ENCODE data around the gene CAMTA1. TPM values are rescaled to one million over a fixed set of nuclear protein-coding genes. Genes with fewer than 3 reads are reported as not detected.

The CAMTA1 gene
- total RNA-seq, 2 donors from 2014 or later = 36.7 to 51.9 TPM

DNA sequence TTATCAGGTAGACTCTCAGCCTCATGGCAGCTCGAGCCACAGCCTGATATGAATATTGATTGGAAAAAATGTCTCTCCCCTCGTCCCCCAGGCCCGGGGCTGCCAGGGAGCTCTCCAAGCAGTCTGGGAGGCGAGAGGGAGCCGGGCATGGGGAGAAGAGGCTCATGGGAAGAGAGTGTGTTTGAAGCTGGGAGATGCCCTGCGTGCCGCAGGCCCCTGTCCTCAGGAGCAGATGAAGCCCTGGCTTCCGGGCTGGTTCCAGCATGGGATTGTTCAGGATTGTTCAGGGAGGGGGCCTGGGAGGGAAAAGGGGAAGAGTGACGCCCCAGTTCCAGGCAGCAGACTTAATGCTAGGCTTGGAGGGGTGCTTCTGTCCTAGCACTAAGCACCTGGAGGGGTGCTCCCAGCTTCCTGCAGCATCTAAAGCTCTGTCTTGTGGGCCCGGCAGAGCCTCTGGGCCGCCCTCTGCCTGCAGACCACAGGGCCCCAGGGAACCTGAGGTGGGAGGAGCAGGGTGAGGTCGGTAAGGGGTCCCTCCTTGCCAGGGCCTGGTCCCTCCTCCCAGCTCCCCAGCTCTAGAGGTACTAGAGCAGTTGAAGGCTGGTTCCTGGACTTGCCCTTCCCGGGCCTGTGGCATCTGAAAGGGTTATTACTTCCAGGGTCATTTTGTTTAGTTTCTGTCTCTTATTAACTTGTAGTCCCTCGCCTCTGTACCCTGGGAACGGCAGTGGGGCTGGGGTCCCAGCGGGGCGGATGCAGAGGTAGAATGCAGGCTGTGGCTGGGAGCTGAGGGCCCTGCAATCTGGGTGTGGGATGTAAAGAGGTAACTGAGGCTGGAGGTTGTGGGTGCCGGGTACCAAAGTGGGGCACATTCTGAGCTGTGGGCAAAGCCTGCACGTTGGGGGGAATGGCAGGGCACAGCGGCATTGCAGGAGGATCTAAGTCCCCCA, 651.1 kb downstream of the CAMTA1 start:
- Mint-ChIP-seq H3K36me3 (ENCODE audit: low read depth) (no peaks in the 10 kb centered on the region), H3K27me3 (peaks cover 4% of the 10 kb centered on the region), H3K4me1 (no peaks in the 10 kb centered on the region), H3K27ac (no peak overlapping the region), H3K4me3 (no peak overlapping the region), H3K9me3 (peaks cover 4% of the 10 kb centered on the region)
- no peak for ATAC-seq (replicated peaks)

DNA sequence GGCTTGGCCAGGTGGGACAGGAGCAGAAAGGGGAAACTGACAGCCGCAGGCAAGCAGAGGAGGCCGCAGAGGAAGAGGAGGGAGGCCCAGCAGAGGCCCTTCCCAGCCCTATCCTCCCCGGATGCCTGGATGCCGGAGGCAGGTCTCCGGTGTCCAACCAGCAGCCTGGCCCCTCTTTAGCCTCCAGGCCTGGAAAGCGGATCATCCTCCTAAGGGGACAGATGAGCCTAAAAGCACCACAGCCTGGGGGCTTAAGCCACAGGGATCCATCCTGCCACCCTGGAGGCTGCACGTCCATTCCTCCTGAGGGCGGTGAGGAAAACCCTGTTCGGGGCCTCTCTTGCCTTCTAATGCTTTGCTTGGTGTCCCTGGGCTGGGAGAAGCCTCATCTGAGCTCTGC, 651.8 kb downstream of the CAMTA1 start:
- peaks cover 4% of the 10 kb centered on the region for H3K9me3 Mint-ChIP-seq
- H3K36me3 Mint-ChIP-seq (ENCODE audit: low read depth) = no peaks in the 10 kb centered on the region
- no peak overlapping the region for H3K4me3 Mint-ChIP-seq
- no peak for ATAC-seq (replicated peaks)
- peaks cover 4% of the 10 kb centered on the region for H3K27me3 Mint-ChIP-seq
- H3K4me1 Mint-ChIP-seq = no peaks in the 10 kb centered on the region
- H3K27ac Mint-ChIP-seq = no peak overlapping the region

DNA sequence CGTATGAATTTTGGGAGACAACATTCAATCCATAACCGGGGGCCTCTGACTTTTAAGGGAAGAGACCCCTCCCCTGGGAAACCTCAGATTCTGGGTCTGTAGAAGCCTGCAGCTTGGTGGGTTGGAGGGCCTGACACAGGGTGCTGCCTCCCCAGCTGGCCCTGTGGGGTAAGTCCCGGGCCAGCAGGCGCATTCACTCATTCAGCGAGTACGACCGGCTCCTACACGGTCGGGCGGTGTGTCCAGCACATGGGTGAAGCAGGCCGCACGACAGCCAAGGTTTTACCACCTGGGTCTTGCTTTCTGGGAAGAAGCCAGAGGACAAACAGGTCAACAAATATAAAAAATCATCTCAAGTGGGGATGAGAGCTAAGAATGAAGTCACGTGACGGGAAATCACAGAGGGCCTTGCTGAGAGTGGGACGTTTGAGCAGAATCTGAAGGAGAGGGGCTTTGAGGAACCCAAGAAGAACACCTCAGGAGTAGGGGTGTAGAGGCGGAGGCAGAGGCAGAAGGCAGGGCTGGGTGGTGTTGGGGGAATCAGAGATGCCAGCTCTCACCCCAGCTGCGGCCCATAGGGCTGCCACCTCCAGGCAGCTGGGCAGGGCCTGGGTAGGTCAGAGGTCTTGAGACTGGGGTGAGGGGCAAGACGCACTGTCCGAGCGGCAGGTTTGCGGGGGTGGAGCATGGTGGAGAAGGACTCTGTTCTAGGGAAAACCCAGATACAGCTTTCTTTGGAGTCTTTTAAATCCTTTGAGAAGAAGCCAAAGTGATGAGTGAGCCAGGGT, 652.5 kb downstream of the CAMTA1 start:
- Mint-ChIP-seq H3K36me3 (ENCODE audit: low read depth) (no peaks in the 10 kb centered on the region), H3K4me1 (no peaks in the 10 kb centered on the region), H3K27ac (no peak overlapping the region), H3K27me3 (peaks cover 4% of the 10 kb centered on the region), H3K4me3 (no peak overlapping the region), H3K9me3 (peaks cover 4% of the 10 kb centered on the region)
- no peak for ATAC-seq (replicated peaks)

DNA sequence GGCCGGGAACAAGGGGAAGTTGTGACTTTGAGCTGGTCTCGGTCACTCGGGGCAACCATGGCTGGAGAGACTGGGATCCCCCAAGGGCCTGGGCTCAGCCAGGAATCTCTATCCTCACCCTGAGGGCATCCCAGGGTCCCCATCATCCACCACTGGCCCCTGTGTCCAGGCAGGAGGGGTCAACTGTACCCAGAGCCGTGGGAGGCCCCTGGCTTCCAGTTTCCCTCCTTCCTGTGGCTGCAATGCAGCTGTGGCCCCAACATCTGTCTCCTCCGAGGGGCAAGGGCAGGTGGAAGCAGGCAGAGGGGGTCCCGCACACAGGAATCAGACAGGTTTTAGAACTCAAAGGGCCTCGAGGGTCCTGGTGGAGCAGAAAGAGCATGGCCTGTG, 653.1 kb downstream of the CAMTA1 start:
- peaks cover 4% of the 10 kb centered on the region for H3K9me3 Mint-ChIP-seq
- ATAC-seq (replicated peaks) = no peak
- no peak overlapping the region for H3K27ac Mint-ChIP-seq

DNA sequence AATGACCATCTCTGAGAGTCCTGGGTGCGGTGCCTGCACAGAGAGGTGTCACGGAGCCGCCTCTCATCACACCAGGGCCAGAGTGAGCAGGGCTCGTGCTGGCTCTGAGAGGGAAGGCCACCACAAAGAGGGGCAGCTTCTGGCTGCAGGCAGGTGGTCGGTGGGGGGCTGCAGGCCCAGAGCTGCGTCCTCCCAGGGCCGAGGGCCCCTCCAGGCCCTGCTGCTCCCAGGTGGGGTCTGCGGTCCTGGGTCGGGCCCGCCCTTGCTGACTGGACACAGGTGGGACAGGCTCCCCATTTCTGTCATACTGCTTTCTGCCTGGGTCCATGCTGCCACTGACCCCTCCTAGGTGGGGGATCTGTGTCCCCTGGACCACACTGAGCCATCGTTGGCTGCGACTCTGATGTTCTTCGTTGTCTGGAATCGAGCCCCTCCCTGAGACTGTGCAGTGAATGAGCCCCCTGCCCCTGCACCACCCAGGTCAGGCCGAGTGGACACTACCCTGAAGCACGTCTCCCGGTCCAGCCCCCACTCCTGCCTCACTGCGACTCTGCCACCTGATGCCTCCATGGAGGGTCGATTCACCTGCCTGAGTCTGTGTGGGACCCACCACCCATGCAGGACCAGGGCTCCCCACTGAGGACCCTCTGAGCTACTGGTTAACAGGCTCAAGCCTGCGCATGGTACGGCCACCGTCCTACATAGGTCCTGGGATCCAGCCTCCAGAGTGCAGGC, 653.8 kb downstream of the CAMTA1 start:
- Mint-ChIP-seq H3K4me1 (no peaks in the 10 kb centered on the region), H3K27ac (no peak overlapping the region), H3K36me3 (ENCODE audit: low read depth) (no peaks in the 10 kb centered on the region), H3K4me3 (no peak overlapping the region), H3K27me3 (peaks cover 3% of the 10 kb centered on the region), H3K9me3 (peaks cover 3% of the 10 kb centered on the region)
- ATAC-seq (replicated peaks) = no peak

More for the DNA sequence above, 653.1 kb downstream of the CAMTA1 start:
- Mint-ChIP-seq H3K4me1 (no peaks in the 10 kb centered on the region), H3K36me3 (ENCODE audit: low read depth) (no peaks in the 10 kb centered on the region), H3K27me3 (peaks cover 4% of the 10 kb centered on the region), H3K4me3 (no peak overlapping the region)

DNA sequence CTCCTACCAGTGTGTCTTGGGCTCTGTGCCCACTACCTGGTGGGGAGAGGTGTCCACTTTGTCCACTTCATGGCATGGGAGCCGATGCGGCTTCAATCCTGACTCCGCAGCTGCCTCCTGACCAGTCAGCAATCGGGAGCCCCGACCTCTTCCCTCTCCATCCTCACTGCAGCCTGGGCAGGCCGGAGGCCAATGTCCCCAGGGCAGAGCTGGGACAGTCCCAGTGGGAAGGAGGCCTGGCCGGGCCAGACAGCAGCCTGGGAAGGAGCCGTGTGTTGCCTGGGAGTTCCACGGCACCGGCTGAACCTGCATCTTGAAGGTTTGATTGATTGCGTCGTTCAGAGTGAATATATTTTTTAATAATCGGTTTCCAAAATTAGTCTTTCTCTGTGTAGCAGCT, 654.9 kb downstream of the CAMTA1 start:
- no peak overlapping the region for H3K4me3 Mint-ChIP-seq
- H3K27me3 Mint-ChIP-seq = no peaks in the 10 kb centered on the region
- H3K27ac Mint-ChIP-seq = no peak overlapping the region
- H3K4me1 Mint-ChIP-seq = no peaks in the 10 kb centered on the region
- no peak for ATAC-seq (replicated peaks)
- H3K36me3 Mint-ChIP-seq (ENCODE audit: low read depth) = no peaks in the 10 kb centered on the region
- no peaks in the 10 kb centered on the region for H3K9me3 Mint-ChIP-seq

DNA sequence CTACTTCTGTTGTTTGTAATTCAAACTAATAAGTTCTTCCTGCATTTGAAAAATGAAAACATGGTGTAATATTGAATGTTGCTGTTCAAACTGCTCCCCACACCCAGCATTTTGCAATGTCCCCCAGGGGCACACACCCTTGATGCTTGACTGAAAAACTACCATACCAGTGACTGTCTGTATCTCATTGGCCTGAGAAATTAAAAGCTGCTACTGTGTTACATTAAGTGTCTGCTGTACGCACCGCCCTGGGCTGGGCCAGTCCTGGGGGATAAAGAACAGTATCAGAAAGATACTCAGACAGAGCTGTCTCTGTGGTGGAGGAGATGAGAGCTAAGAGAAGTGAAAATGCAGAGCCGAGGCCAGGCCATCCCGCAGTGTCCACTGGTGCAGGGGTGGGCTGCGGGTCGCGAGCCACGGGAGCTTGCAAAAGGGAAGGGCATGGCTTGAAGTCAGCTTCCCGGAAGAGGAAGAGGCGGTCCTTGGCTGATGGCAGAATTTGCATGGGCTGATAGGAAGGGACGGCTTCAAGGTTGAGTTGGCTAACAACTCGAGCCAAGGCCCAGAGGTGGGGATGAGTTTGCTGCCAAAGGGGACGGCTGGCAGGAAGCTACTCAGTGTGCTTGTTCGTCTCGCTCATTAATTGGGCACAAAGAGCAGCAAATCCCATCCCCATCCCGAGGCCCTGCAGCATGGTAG, 656.0 kb downstream of the CAMTA1 start:
- no peaks in the 10 kb centered on the region for H3K4me1 Mint-ChIP-seq
- H3K27me3 Mint-ChIP-seq = no peaks in the 10 kb centered on the region
- no peak overlapping the region for H3K27ac Mint-ChIP-seq
- no peak overlapping the region for H3K4me3 Mint-ChIP-seq
- H3K36me3 Mint-ChIP-seq (ENCODE audit: low read depth) = no peaks in the 10 kb centered on the region
- no peak for ATAC-seq (replicated peaks)
- H3K9me3 Mint-ChIP-seq = no peaks in the 10 kb centered on the region

DNA sequence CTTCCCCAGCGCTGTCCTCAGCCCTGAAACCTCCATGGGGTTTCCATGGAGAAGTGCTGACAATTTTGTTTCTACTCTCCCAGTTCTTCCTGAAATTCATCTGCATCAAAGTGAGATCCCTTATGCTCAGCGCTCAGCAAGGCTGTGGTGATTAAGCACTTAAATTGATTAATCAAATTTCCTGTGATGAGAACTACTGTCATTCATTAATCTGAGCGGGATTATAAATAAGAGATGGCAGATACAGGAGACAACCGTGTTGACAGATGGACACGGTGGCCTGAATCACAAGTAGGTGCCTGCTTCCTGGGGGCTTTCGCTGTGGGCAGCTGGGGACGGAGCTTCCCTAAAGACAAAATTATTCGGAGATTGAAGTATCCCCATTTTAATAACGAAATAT, 656.8 kb downstream of the CAMTA1 start:
- Mint-ChIP-seq H3K27ac (no peak overlapping the region), H3K9me3 (no peaks in the 10 kb centered on the region), H3K4me1 (no peaks in the 10 kb centered on the region), H3K4me3 (no peak overlapping the region), H3K27me3 (no peaks in the 10 kb centered on the region), H3K36me3 (ENCODE audit: low read depth) (no peaks in the 10 kb centered on the region)
- no peak for ATAC-seq (replicated peaks)

DNA sequence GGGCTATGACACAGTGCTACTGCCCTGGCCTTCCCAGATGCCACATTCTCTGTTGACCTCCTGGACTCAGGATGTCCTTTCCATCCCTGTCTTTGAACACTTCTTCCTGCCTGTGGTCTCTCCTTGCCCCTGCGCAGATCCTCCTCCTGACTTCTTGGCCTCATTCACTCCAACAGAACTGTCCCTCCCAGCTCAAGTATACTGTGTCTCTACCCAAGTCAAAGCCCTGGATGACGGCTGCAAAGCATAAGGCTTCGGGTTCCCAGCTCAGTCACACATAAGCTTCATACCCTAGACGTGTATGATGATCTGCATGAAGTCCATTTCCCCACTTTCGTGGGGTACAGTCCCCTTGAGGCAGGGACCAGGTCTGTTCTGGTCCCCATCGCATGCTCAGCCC, 657.7 kb downstream of the CAMTA1 start:
- no peak overlapping the region for H3K27ac Mint-ChIP-seq
- no peaks in the 10 kb centered on the region for H3K9me3 Mint-ChIP-seq
- H3K36me3 Mint-ChIP-seq (ENCODE audit: low read depth) = no peaks in the 10 kb centered on the region
- no peaks in the 10 kb centered on the region for H3K4me1 Mint-ChIP-seq
- no peaks in the 10 kb centered on the region for H3K27me3 Mint-ChIP-seq
- H3K4me3 Mint-ChIP-seq = no peak overlapping the region
- no peak for ATAC-seq (replicated peaks)

DNA sequence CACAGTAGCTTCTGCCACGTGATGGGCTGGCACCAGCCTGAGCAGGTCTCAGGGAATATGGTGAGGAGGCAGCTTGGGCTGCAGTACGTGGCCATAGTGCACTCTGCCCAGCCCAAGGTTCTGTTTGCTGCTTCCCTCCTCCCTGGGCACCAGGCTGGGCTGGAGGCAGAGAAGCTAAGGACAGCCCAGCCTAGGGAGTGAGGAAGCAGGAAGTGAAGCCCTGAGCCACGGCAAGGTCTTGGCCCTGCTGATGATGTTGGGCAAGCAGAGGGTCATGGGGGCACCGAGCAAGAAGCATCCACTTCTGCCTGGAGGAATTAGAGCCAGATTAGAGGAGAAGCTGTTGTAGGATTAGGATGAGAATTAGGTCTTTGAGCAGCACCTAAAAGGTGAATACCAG, 659.1 kb downstream of the CAMTA1 start:
- no peaks in the 10 kb centered on the region for H3K4me1 Mint-ChIP-seq
- no peaks in the 10 kb centered on the region for H3K27me3 Mint-ChIP-seq
- H3K4me3 Mint-ChIP-seq = no peak overlapping the region
- ATAC-seq (replicated peaks) = peak; percentile 16
- no peak overlapping the region for H3K27ac Mint-ChIP-seq
- no peaks in the 10 kb centered on the region for H3K36me3 Mint-ChIP-seq (ENCODE audit: low read depth)
- H3K9me3 Mint-ChIP-seq = no peaks in the 10 kb centered on the region

DNA sequence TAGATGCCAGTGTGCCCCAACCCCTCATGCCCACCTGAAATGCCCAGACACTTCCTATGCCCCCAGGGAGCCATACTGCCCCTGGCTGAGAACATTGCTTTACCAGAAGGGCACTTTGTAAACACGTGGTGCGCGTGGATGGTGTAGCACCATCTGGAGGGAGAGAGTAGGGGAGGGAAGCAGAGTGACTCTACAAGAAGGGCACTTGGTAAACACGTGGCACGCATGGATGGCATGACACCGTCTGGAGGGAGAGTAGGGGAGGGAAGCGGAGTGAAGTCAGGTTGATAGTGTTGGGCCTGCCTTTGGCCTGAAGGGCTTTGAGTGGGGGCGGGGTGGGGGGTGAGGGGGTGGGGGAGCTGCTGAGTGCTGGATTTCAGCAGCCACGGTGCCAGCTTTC, 661.8 kb downstream of the CAMTA1 start:
- H3K4me1 Mint-ChIP-seq = no peaks in the 10 kb centered on the region
- H3K9me3 Mint-ChIP-seq = no peaks in the 10 kb centered on the region
- H3K27ac Mint-ChIP-seq = no peak overlapping the region
- H3K4me3 Mint-ChIP-seq = no peak overlapping the region
- no peaks in the 10 kb centered on the region for H3K36me3 Mint-ChIP-seq (ENCODE audit: low read depth)
- ATAC-seq (replicated peaks) = no peak
- no peaks in the 10 kb centered on the region for H3K27me3 Mint-ChIP-seq

DNA sequence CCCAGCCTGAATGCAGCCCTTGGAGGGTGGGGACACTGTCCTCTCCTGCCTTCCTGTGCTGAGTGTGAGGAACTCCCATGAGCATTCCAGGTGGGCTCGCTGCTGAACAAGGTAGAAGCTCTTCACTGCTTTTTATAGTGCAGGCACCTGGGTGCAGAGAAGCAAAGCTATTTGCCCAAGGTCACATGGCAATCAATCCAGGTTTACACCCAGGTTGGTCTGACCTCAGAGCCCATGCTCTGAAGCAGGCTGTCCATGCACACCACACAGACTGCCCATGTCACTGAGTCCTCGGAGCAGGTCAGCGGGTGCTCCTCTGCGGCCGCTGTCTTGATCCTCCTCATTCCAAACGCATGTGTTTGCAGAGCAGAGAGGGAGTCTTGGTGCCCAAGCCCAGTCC, 662.5 kb downstream of the CAMTA1 start:
- H3K4me1 Mint-ChIP-seq = no peaks in the 10 kb centered on the region
- no peak overlapping the region for H3K27ac Mint-ChIP-seq
- H3K27me3 Mint-ChIP-seq = no peaks in the 10 kb centered on the region
- H3K36me3 Mint-ChIP-seq (ENCODE audit: low read depth) = no peaks in the 10 kb centered on the region
- no peak overlapping the region for H3K4me3 Mint-ChIP-seq
- ATAC-seq (replicated peaks) = no peak
- no peaks in the 10 kb centered on the region for H3K9me3 Mint-ChIP-seq

DNA sequence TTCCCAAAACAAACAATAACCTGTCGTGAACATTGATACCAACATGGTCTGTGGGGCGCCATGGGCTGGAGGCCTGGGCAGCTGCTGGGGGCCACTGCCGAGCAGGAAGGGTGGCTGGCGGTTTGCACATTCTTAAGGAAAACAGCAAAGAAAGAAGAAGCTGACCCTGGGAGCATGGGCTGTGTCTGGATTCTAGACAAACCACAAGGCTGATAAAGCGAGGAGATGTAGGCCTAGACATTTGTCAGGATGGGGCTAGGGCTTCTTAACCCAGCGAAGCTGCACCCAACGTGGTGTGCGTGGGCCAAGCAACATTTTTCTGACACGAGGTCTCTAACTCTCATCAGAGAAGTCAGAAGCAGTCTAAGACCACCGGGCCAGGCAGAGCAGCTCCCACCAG, 663.7 kb downstream of the CAMTA1 start:
- Mint-ChIP-seq H3K4me1 (no peaks in the 10 kb centered on the region), H3K27me3 (no peaks in the 10 kb centered on the region), H3K36me3 (ENCODE audit: low read depth) (no peaks in the 10 kb centered on the region), H3K4me3 (no peak overlapping the region), H3K27ac (no peak overlapping the region), H3K9me3 (no peaks in the 10 kb centered on the region)
- ATAC-seq (replicated peaks) = no peak

DNA sequence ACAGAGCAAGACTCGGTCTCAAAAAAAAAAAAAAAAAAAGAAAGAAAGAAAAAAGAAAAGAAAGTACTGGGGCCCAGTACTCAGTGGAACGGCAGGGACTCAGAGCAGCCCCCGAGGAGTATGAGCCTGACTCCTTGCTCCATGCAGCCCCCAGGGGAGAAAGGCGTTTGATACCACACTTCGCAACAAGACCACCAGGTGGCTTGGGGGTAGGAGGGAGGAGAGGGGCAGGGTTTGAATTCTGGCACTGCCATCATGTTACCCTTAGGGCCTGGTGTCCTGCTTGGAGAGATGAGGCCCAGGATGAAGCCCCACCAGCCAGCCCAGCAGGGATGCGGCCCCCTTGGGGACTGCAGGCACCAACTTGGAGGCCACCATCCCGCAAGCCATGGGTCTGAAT, 664.5 kb downstream of the CAMTA1 start:
- no peak overlapping the region for H3K4me3 Mint-ChIP-seq
- H3K27ac Mint-ChIP-seq = no peak overlapping the region
- H3K36me3 Mint-ChIP-seq (ENCODE audit: low read depth) = no peaks in the 10 kb centered on the region
- no peaks in the 10 kb centered on the region for H3K9me3 Mint-ChIP-seq
- no peaks in the 10 kb centered on the region for H3K4me1 Mint-ChIP-seq
- ATAC-seq (replicated peaks) = no peak
- no peaks in the 10 kb centered on the region for H3K27me3 Mint-ChIP-seq

All from activated T-helper 17 cell treated with anti-CD3 and anti-CD28 coated beads, Interleukin-2, amount 50 U/mL, for 72 hours (primary cell).